OCI-LY7 (cell line): ENCODE data around the gene CDK4.

Source experiments
- EZH2phosphoT487 ChIP-seq: fragments of 200-600 bp; sonication (generic); IDR thresholded peaks from 2 replicates; pipeline ENCODE4 v1.6.1; 2018; ENCODE audit warnings: low read depth, borderline replicate concordance, mild to moderate bottlenecking, mixed run types, antibody characterized with exemption, low read length, moderate library complexity, mixed read lengths
- TF ChIP-seq, protein P1 (sequence below): fragments of 200-600 bp; sonication (generic); conservative IDR thresholded peaks from 2 replicates; pipeline ENCODE4 v1.5.1; 2014; ENCODE audit warnings: mild to moderate bottlenecking, antibody characterized with exemption, low read length, moderate library complexity, mixed read lengths

DNA sequence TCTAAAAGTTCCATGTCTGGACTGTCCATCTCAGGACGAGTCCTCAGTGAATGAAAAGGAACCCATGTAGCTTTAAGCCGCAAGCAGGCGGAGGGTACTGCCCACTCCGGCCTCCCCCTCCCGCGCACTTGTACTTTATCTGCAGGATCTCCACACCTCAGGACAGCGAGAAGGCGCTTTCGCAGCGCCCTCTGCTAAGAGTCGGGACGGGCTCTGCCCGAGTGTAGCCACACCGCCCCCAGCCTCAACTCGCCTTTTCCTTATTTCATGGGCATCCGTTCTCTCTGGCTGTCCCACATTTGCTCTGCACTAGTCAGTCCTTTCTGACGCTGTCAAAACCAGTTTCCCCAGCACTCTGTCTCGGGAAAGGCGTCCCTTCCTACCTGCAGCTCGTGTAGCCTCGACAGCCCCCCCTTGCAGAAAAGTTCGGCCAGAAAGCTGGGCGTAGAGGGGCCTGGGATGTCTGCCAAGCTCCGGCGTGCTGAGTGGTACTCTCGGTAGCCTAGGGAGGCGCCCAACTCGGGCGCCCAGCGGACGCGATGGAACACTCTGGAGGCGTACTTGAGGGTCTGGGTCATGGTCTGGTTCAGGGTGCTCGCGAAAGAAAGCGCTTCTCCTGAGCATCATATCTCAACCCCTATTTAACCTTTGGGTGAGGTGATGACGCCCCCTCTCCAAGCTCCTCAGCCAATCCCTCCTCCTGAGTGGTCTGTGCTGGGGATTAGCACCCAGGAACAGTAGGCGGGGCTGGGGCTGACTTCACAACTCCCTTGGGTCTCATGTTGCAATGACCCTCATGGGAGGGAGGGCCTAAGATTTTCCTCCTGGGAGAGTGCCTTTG, 14.6 kb upstream of the CDK4 start, which contains the start of gene CYP27B1:
- TF ChIP-seq, protein P1, sequence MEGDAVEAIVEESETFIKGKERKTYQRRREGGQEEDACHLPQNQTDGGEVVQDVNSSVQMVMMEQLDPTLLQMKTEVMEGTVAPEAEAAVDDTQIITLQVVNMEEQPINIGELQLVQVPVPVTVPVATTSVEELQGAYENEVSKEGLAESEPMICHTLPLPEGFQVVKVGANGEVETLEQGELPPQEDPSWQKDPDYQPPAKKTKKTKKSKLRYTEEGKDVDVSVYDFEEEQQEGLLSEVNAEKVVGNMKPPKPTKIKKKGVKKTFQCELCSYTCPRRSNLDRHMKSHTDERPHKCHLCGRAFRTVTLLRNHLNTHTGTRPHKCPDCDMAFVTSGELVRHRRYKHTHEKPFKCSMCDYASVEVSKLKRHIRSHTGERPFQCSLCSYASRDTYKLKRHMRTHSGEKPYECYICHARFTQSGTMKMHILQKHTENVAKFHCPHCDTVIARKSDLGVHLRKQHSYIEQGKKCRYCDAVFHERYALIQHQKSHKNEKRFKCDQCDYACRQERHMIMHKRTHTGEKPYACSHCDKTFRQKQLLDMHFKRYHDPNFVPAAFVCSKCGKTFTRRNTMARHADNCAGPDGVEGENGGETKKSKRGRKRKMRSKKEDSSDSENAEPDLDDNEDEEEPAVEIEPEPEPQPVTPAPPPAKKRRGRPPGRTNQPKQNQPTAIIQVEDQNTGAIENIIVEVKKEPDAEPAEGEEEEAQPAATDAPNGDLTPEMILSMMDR: no peak
- no peak for TF ChIP-seq EZH2phosphoT487
